ENCODE measurements around the gene ZNF358.

- TF ChIP-seq CTCF (IDR thresholded peaks at IDR 0.05) (no peak), POLR2A (IDR thresholded peaks at IDR 0.05) (no peak)
Observed at GRCh38 chr19:7560255-7560654, 44.4 kb downstream of the ZNF358 start.

All from upper lobe of left lung (tissue), 4 donors.